Neuronal stem cell (in vitro differentiated cells): ENCODE data around the gene NRG3.
A peak's percentile ranks its signal among the peaks of the same experiment; 100 is the strongest.
"Not testable (repeated sequence)": the region's sequence is repeated elsewhere in the genome, so short reads cannot be mapped to it uniquely, and the experiment has no call there.

Experiments
- DNase-seq: peaks from one replicate; pipeline ENCODE4 v3.0.0-alpha.2; 2013; ENCODE audit warnings: low spot score
- H2AFZ ChIP-seq: one replicate; pipeline ENCODE4 v1.6.1; 2013; ENCODE audit warnings: mild to moderate bottlenecking, low read length, inconsistent platforms
- H2AK5ac ChIP-seq: 2 replicates; pipeline ENCODE4 v1.6.1; 2013; ENCODE audit warnings: low read depth, mild to moderate bottlenecking, inconsistent platforms, low read length, moderate library complexity, mixed read lengths
- H2BK120ac ChIP-seq: 2 replicates; pipeline ENCODE4 v1.6.1; 2013; ENCODE audit warnings: low read depth, mild to moderate bottlenecking, inconsistent platforms, low read length, moderate library complexity, mixed read lengths
- H2BK12ac ChIP-seq: one replicate; pipeline ENCODE4 v1.6.1; 2013; ENCODE audit warnings: low read length, inconsistent platforms
- H2BK15ac ChIP-seq: 2 replicates; pipeline ENCODE4 v1.6.1; 2013; ENCODE audit warnings: mild to moderate bottlenecking, low read length, inconsistent platforms, mixed read lengths
- H2BK5ac ChIP-seq: one replicate; pipeline ENCODE4 v1.6.1; 2013; ENCODE audit warnings: inconsistent platforms, mild to moderate bottlenecking, low read length, moderate library complexity
- H3K14ac ChIP-seq: one replicate; pipeline ENCODE4 v1.6.1; 2013; ENCODE audit warnings: low read length, inconsistent platforms
- H3K18ac ChIP-seq: 2 replicates; pipeline ENCODE4 v1.6.1; 2013; ENCODE audit warnings: low read length, inconsistent platforms
- H3K23ac ChIP-seq: 2 replicates; pipeline ENCODE4 v1.6.1; 2013; ENCODE audit warnings: low read depth, mild to moderate bottlenecking, mixed read lengths, low read length, inconsistent platforms; ENCODE audit not compliant: poor library complexity
- H3K27ac ChIP-seq: replicated peaks from 3 replicates; pipeline ENCODE4 v1.5.1; 2013; ENCODE audit warnings: low read length, inconsistent platforms
- H3K27me3 ChIP-seq, 3 experiments: 2 replicates each; pipeline ENCODE4 v1.6.1; 2013; ENCODE audit warnings: low read length in 3 of 3, mild to moderate bottlenecking in 2 of 3, inconsistent platforms in 1 of 3, low read depth in 1 of 3, mixed read lengths in 1 of 3, moderate library complexity in 1 of 3; ENCODE audit not compliant: control insufficient read depth in 3 of 3, insufficient read depth in 3 of 3
- H3K36me3 ChIP-seq, 2 donors: replicated peaks in 1 of 2; 2 replicates each; pipeline ENCODE4 v1.6.1; 2013; ENCODE audit warnings: low read length in 2 of 2; ENCODE audit not compliant: control insufficient read depth in 2 of 2, insufficient read depth in 2 of 2
- H3K4ac ChIP-seq: 2 replicates; pipeline ENCODE4 v1.6.1; 2013; ENCODE audit warnings: inconsistent platforms, mild to moderate bottlenecking, low read length, moderate library complexity
- H3K4me1 ChIP-seq, 2 donors: 1 replicate in 1 of 2; 2 replicates in 1 of 2; pipeline ENCODE4 v1.6.1; 2013; ENCODE audit warnings: low read length in 2 of 2, low read depth in 1 of 2; ENCODE audit not compliant: control insufficient read depth in 2 of 2, insufficient read depth in 1 of 2
- H3K4me2 ChIP-seq: one replicate; pipeline ENCODE4 v1.6.1; 2013; ENCODE audit warnings: mild to moderate bottlenecking, low read length, inconsistent platforms; ENCODE audit not compliant: insufficient read depth, poor library complexity, severe bottlenecking
- H3K4me3 ChIP-seq, 2 donors: 2 replicates each; pipeline ENCODE4 v1.5.1; 2013; ENCODE audit warnings: low read length in 2 of 2, mild to moderate bottlenecking in 2 of 2, inconsistent platforms in 1 of 2, moderate library complexity in 1 of 2
- H3K79me1 ChIP-seq: one replicate; pipeline ENCODE4 v1.6.1; 2013; ENCODE audit warnings: low read depth, mild to moderate bottlenecking, inconsistent platforms, low read length, moderate library complexity
- H3K9ac ChIP-seq: one replicate; pipeline ENCODE4 v1.6.1; 2013; ENCODE audit warnings: mild to moderate bottlenecking, low read depth, low read length, inconsistent platforms; ENCODE audit not compliant: poor library complexity
- H3K9me3 ChIP-seq, 2 donors: replicated peaks in 1 of 2; 2 replicates each; pipeline versions ENCODE3 to v1.6.1; 2013; ENCODE audit warnings: low read length in 2 of 2, mild to moderate bottlenecking in 2 of 2, inconsistent platforms in 1 of 2, low read depth in 1 of 2, mixed read lengths in 1 of 2, moderate library complexity in 1 of 2; ENCODE audit not compliant: control insufficient read depth in 2 of 2, insufficient read depth in 1 of 2
- H4K8ac ChIP-seq: one replicate; pipeline ENCODE4 v1.6.1; 2013; ENCODE audit warnings: low read depth, mild to moderate bottlenecking, inconsistent platforms, low read length, moderate library complexity
- H4K91ac ChIP-seq: one replicate; pipeline ENCODE4 v1.6.1; 2013; ENCODE audit warnings: low read length, low read depth, mild to moderate bottlenecking, inconsistent platforms; ENCODE audit not compliant: poor library complexity
- WGBS, 2 donors: extraction: QIAGEN DNeasy Blood & Tissue Kit; methylation state at CpG; one replicate each; pipeline ENCODE4 v1.1.7; 2013; ENCODE audit warnings: missing lambda C conversion rate in 2 of 2, mixed read lengths in 1 of 2; ENCODE audit not compliant: insufficient read length in 2 of 2, insufficient replicate concordance in 1 of 2; ENCODE audit errors: extremely low coverage in 2 of 2; 5-methylcytosine and 5-hydroxymethylcytosine counted together

Gene NRG3

DNA sequence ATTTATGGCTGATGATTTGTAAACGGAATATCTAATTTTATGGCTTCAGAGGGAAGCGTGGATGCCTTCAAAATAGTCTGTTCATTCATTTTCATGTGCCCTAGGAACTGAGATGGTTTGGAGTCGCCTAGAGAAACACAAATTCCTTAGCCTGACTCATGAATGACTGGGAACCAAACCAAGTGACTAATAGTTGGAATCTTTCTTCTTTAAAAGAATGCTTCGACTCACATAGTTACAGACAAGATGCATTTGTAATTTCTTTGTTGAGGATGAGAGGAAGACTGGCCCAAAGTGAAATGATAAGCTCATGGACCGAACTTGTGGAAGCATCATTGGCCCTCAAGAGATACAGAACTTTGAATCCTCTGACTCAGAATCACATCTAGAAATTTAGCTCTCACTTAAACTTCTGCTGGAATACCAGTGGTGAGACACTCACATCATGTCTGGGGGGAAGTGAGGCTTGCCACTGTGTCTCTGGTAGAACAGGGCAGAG lies 1107.2 kb downstream of the NRG3 start:
- Histone ChIP-seq H2BK120ac (no peak overlapping the region), H3K9me3 (no peaks in the 10 kb centered on the region), H3K4ac (no peak overlapping the region), H3K79me1 (no peaks in the 10 kb centered on the region), H4K91ac (no peak overlapping the region), H4K8ac (no peak overlapping the region), H2BK15ac (no peak overlapping the region), H3K36me3 (no peaks in the 10 kb centered on the region), H2AK5ac (no peak overlapping the region), H3K27me3 (no peaks in the 10 kb centered on the region), H3K23ac (no peak overlapping the region), H3K14ac (no peak overlapping the region), H2AFZ (peak overlapping the region; percentile 33), H3K4me2 (no peak overlapping the region), H2BK12ac (no peak overlapping the region), H3K18ac (no peak overlapping the region), H3K9ac (no peak overlapping the region), H2BK5ac (no peak overlapping the region), H3K4me1 (peaks cover 2 to 7% of the 10 kb centered on the region in 2 donors), H3K4me3 (no peak overlapping the region), H3K27ac (no peak overlapping the region)
- no CpG with 5 or more reads among the region's 5 CpGs for WGBS, 2 donors
- DNase-seq, result no peak

DNA sequence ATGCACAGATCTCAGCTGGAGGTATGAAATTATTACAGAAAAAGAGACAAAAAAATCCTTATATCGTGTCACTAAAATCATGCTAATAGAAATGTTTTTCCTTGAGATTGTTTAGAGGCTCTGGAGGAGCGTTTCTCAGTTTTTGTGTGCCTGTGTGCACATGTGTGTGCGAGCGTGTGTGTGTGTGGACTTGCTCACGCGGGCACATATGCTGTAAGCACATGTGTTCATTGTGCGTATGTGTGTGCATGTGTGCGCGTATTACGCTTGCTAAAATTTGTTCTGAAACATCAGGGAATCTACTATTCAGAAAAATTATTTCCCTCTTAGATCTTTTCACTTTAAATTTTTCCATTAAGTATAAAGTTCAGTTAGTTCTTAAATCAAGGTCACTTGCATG lies 1111.2 kb downstream of the NRG3 start:
- Histone ChIP-seq H3K23ac (no peak overlapping the region), H3K27me3 (no peaks in the 10 kb centered on the region), H2BK12ac (no peak overlapping the region), H3K27ac (no peak overlapping the region), H2AK5ac (no peak overlapping the region), H4K8ac (no peak overlapping the region), H3K4me2 (no peak overlapping the region), H2AFZ (no peak overlapping the region), H3K18ac (no peak overlapping the region), H4K91ac (no peak overlapping the region), H2BK15ac (no peak overlapping the region), H3K9ac (no peak overlapping the region), H3K14ac (no peak overlapping the region), H2BK5ac (no peak overlapping the region), H3K79me1 (no peaks in the 10 kb centered on the region), H3K36me3 (no peaks in the 10 kb centered on the region), H2BK120ac (no peak overlapping the region), H3K9me3 (no peaks in the 10 kb centered on the region), H3K4me3 (no peak overlapping the region), H3K4me1 (peaks cover 2 to 7% of the 10 kb centered on the region in 2 donors), H3K4ac (no peak overlapping the region)
- WGBS, 2 donors, result no CpG with 5 or more reads among the region's 10 CpGs
- DNase-seq, result no peak

DNA sequence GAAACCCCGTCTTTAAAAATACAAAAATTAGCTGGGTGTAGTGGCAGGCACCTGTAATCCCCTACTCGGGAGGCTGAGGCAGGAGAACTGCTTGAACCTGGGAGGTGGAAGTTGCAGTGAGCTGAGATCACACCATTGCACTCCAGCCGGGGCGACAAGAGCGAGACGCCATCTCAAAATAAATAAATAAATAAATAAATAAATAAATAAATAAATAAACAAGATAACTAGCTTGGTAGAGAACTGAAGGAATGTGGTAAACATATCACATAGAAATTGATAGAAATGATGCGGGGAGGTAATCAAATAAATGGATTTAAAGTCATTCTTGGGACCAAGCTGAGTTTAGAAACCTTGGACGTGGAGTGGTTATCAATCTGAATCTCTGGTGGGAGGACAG lies 1131.5 kb downstream of the NRG3 start:
- not testable (repeated sequence) for H3K27ac ChIP-seq, H2BK120ac ChIP-seq, H4K91ac ChIP-seq, H3K4me3 ChIP-seq, H2AFZ ChIP-seq, H4K8ac ChIP-seq, H3K23ac ChIP-seq, H2BK5ac ChIP-seq, H3K4me1 ChIP-seq, H3K79me1 ChIP-seq, H3K9ac ChIP-seq, H2BK15ac ChIP-seq, H3K18ac ChIP-seq, DNase-seq, H3K4me2 ChIP-seq, H3K14ac ChIP-seq, H3K36me3 ChIP-seq, H3K27me3 ChIP-seq, H3K9me3 ChIP-seq, H3K4ac ChIP-seq, H2AK5ac ChIP-seq, H2BK12ac ChIP-seq
- no CpG with 5 or more reads among the region's 8 CpGs for WGBS, 2 donors

DNA sequence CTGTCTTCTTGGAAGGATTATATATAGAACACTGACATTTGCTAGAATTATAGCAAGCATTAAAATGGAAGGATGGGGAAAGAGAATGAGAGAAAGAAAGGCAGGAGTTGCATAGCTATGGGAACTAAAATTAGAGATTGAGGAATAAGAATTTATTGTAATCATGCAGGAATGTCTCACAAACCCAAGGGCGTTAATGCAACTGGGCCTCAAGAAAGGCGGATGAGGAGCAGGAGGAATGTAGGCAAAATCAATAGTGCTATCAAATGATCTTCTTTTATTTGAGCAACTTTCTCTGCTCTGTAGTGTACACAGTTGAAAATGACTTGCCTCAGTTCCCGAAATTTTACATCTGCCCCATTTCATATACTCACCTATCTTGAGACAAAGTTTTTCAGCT lies 1132.5 kb downstream of the NRG3 start:
- Histone ChIP-seq H3K23ac (no peak overlapping the region), H4K8ac (no peak overlapping the region), H2BK120ac (no peak overlapping the region), H2AK5ac (no peak overlapping the region), H3K4me1 (peaks cover 0 to 1% of the 10 kb centered on the region in 2 donors), H3K4ac (no peak overlapping the region), H2BK15ac (no peak overlapping the region), H3K4me2 (no peak overlapping the region), H3K9ac (no peak overlapping the region), H2BK12ac (no peak overlapping the region), H3K36me3 (no peaks in the 10 kb centered on the region), H3K4me3 (no peak overlapping the region), H2AFZ (no peak overlapping the region), H3K9me3 (no peaks in the 10 kb centered on the region), H3K27ac (no peak overlapping the region), H3K27me3 (no peaks in the 10 kb centered on the region), H3K79me1 (no peaks in the 10 kb centered on the region), H3K14ac (no peak overlapping the region), H4K91ac (no peak overlapping the region), H2BK5ac (no peak overlapping the region), H3K18ac (no peak overlapping the region)
- no peak for DNase-seq
- no CpG with 5 or more reads among the region's 3 CpGs for WGBS, 2 donors
